ENCODE results near the gene FKBP15.

FKBP15 gene

GRCh38 chr9:113173341-113173740, 47.7 kb downstream of the FKBP15 start:
- no peak for ATAC-seq
- no peak overlapping the region for H3K27ac Mint-ChIP-seq
- H3K27me3 Mint-ChIP-seq = no peaks in the 10 kb centered on the region
- no peaks in the 10 kb centered on the region for H3K4me1 Mint-ChIP-seq
- H3K9me3 Mint-ChIP-seq = peaks cover 0 to 10% of the 10 kb centered on the region in 2 donors
- DNase-seq = no peak
- H3K4me3 Mint-ChIP-seq = no peak overlapping the region

- Mint-ChIP-seq H3K4me3 (no peak overlapping the region), H3K27ac (peak overlapping the region in 1 of 2 donors; percentile 83), H3K4me1 (no peaks in the 10 kb centered on the region), H3K27me3 (no peaks in the 10 kb centered on the region), H3K9me3 (peaks cover 0 to 10% of the 10 kb centered on the region in 2 donors)
- DNase-seq (no peak), ATAC-seq (no peak)
Measured at GRCh38 chr9:113168809-113169208, 52.3 kb downstream of the FKBP15 start.

- ATAC-seq = no peak
- H3K9me3 Mint-ChIP-seq = no peaks in the 10 kb centered on the region
- H3K4me1 Mint-ChIP-seq = no peaks in the 10 kb centered on the region
- H3K4me3 Mint-ChIP-seq = no peak overlapping the region
- no peaks in the 10 kb centered on the region for H3K27me3 Mint-ChIP-seq
- H3K27ac Mint-ChIP-seq = no peak overlapping the region
- no peak for DNase-seq
Measured at GRCh38 chr9:113166039-113166438, 55.0 kb downstream of the FKBP15 start.

GRCh38 chr9:113164536-113165300, 56.4 kb downstream of the FKBP15 start:
- Mint-ChIP-seq H3K27me3 (no peaks in the 10 kb centered on the region), H3K4me3 (no peak overlapping the region), H3K4me1 (no peaks in the 10 kb centered on the region), H3K27ac (peak overlapping the region in 1 of 2 donors; percentile 43), H3K9me3 (no peaks in the 10 kb centered on the region)
- ATAC-seq (no peak), DNase-seq (no peak)

GRCh38 chr9:113163001-113163400, 58.1 kb downstream of the FKBP15 start:
- Mint-ChIP-seq H3K27me3 (no peaks in the 10 kb centered on the region), H3K9me3 (no peaks in the 10 kb centered on the region), H3K4me1 (no peaks in the 10 kb centered on the region), H3K4me3 (no peak overlapping the region), H3K27ac (no peak overlapping the region)
- DNase-seq (no peak), ATAC-seq (no peak)

GRCh38 chr9:113160571-113160970, 60.5 kb downstream of the FKBP15 start:
- no peaks in the 10 kb centered on the region for H3K27me3 Mint-ChIP-seq
- peaks cover 15% of the 10 kb centered on the region for H3K4me1 Mint-ChIP-seq
- peak overlapping the region in 1 of 2 donors; percentile 61 for H3K27ac Mint-ChIP-seq
- no peaks in the 10 kb centered on the region for H3K9me3 Mint-ChIP-seq
- DNase-seq = no peak
- H3K4me3 Mint-ChIP-seq = no peak overlapping the region
- ATAC-seq = no peak

- ATAC-seq (no peak), DNase-seq (no peak)
- H3K4me1 Mint-ChIP-seq = peaks cover 35% of the 10 kb centered on the region
- no peaks in the 10 kb centered on the region for H3K27me3 Mint-ChIP-seq
- H3K4me3 Mint-ChIP-seq = no peak overlapping the region
- no peaks in the 10 kb centered on the region for H3K9me3 Mint-ChIP-seq
- peak overlapping the region in 1 of 2 donors; percentile 2 for H3K27ac Mint-ChIP-seq
Measured at GRCh38 chr9:113158446-113158845, 62.6 kb downstream of the FKBP15 start.

GRCh38 chr9:113156880-113157279, 64.2 kb downstream of the FKBP15 start:
- Mint-ChIP-seq H3K27me3 (no peaks in the 10 kb centered on the region), H3K4me3 (no peak overlapping the region), H3K27ac (no peak overlapping the region), H3K4me1 (peaks cover 44% of the 10 kb centered on the region), H3K9me3 (no peaks in the 10 kb centered on the region)
- ATAC-seq (peak; percentile 18), DNase-seq (no peak)

GRCh38 chr9:113155911-113156588, 65.0 kb downstream of the FKBP15 start:
- DNase-seq (peak; percentile 33 to 55), ATAC-seq (peak; percentile 76)
- no peaks in the 10 kb centered on the region for H3K27me3 Mint-ChIP-seq
- H3K4me3 Mint-ChIP-seq = peak overlapping the region; percentile 11 to 29
- peak overlapping the region; percentile 9 to 61 for H3K27ac Mint-ChIP-seq
- H3K9me3 Mint-ChIP-seq = no peaks in the 10 kb centered on the region
- H3K4me1 Mint-ChIP-seq = peaks cover 49% of the 10 kb centered on the region

GRCh38 chr9:113154946-113155345, 66.1 kb downstream of the FKBP15 start:
- H3K4me3 Mint-ChIP-seq = no peak overlapping the region
- no peak overlapping the region for H3K27ac Mint-ChIP-seq
- H3K9me3 Mint-ChIP-seq = no peaks in the 10 kb centered on the region
- no peaks in the 10 kb centered on the region for H3K27me3 Mint-ChIP-seq
- ATAC-seq (no peak), DNase-seq (no peak)
- peaks cover 49% of the 10 kb centered on the region for H3K4me1 Mint-ChIP-seq

- peaks cover 49% of the 10 kb centered on the region for H3K4me1 Mint-ChIP-seq
- no peak overlapping the region for H3K27ac Mint-ChIP-seq
- DNase-seq = no peak
- no peak overlapping the region for H3K4me3 Mint-ChIP-seq
- no peak for ATAC-seq
- no peaks in the 10 kb centered on the region for H3K27me3 Mint-ChIP-seq
- no peaks in the 10 kb centered on the region for H3K9me3 Mint-ChIP-seq
Measured at GRCh38 chr9:113154471-113154870, 66.6 kb downstream of the FKBP15 start.

GRCh38 chr9:113153599-113153998, 67.5 kb downstream of the FKBP15 start:
- no peaks in the 10 kb centered on the region for H3K27me3 Mint-ChIP-seq
- no peak for DNase-seq
- ATAC-seq = no peak
- H3K27ac Mint-ChIP-seq = no peak overlapping the region
- H3K4me3 Mint-ChIP-seq = no peak overlapping the region
- no peaks in the 10 kb centered on the region for H3K9me3 Mint-ChIP-seq
- peaks cover 49% of the 10 kb centered on the region for H3K4me1 Mint-ChIP-seq

GRCh38 chr9:113152699-113153098, 68.4 kb downstream of the FKBP15 start:
- no peak overlapping the region for H3K27ac Mint-ChIP-seq
- ATAC-seq (no peak), DNase-seq (no peak)
- no peaks in the 10 kb centered on the region for H3K27me3 Mint-ChIP-seq
- H3K9me3 Mint-ChIP-seq = no peaks in the 10 kb centered on the region
- H3K4me1 Mint-ChIP-seq = peaks cover 49% of the 10 kb centered on the region
- H3K4me3 Mint-ChIP-seq = peak overlapping the region; percentile 36 to 61

- peak overlapping the region; percentile 79 to 85 for H3K4me3 Mint-ChIP-seq
- ATAC-seq = no peak
- H3K27ac Mint-ChIP-seq = peak overlapping the region in 1 of 2 donors; percentile 61
- no peak for DNase-seq
- no peaks in the 10 kb centered on the region for H3K27me3 Mint-ChIP-seq
- H3K9me3 Mint-ChIP-seq = no peaks in the 10 kb centered on the region
- peaks cover 48% of the 10 kb centered on the region for H3K4me1 Mint-ChIP-seq
Measured at GRCh38 chr9:113151696-113152630, 69.1 kb downstream of the FKBP15 start.
